PC-9 (cell line): ENCODE measurements around the gene SLC25A26.

ENCODE experiments used
- EZH2 ChIP-seq: fragments of 200-600 bp; sonication (generic); IDR thresholded peaks from 2 replicates; pipeline ENCODE4 v1.8.0; 2017; ENCODE audit warnings: antibody characterized with exemption, low read depth
- TF ChIP-seq, protein P1 (sequence below): fragments of 200-600 bp; sonication (generic); conservative IDR thresholded peaks from 2 replicates; pipeline ENCODE4 v1.6.1; 2017; ENCODE audit warnings: mixed run types, antibody characterized with exemption, mild to moderate bottlenecking, moderate library complexity

- TF ChIP-seq, protein P1, sequence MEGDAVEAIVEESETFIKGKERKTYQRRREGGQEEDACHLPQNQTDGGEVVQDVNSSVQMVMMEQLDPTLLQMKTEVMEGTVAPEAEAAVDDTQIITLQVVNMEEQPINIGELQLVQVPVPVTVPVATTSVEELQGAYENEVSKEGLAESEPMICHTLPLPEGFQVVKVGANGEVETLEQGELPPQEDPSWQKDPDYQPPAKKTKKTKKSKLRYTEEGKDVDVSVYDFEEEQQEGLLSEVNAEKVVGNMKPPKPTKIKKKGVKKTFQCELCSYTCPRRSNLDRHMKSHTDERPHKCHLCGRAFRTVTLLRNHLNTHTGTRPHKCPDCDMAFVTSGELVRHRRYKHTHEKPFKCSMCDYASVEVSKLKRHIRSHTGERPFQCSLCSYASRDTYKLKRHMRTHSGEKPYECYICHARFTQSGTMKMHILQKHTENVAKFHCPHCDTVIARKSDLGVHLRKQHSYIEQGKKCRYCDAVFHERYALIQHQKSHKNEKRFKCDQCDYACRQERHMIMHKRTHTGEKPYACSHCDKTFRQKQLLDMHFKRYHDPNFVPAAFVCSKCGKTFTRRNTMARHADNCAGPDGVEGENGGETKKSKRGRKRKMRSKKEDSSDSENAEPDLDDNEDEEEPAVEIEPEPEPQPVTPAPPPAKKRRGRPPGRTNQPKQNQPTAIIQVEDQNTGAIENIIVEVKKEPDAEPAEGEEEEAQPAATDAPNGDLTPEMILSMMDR: no peak
- TF ChIP-seq EZH2: no peak
These were observed 91.2 kb downstream of the SLC25A26 start for GRCh38 chr3:66312039-66312438.
